Activated B cell treated with CpG ODN at 0.5 μM for 24 hours (primary cell): ENCODE data around the gene GSTM2. TPM values are rescaled to one million over a fixed set of nuclear protein-coding genes. Genes with fewer than 3 reads are reported as not detected.

Experiments
- ATAC-seq: fragments of 200-7000 bp; cut with Tn5 transposase; one replicate; pipeline ENCODE4 v1.10.0; 2021; ENCODE audit warnings: low read depth, mild to moderate bottlenecking, moderate library complexity
- CTCF ChIA-PET: fragments of 350-600 bp; sonication (Branson Sonifier 250); formaldehyde crosslinking; loops from one replicate; lab custom pipeline; 2021; ENCODE audit warnings: antibody characterized with exemption; lab: Charles Lee
- POLR2A ChIA-PET: fragments of 350-600 bp; sonication (Branson Sonifier 250); formaldehyde crosslinking; loops from one replicate; lab custom pipeline; 2021; ENCODE audit warnings: antibody characterized with exemption; lab: Charles Lee
- DNase-seq: peaks from one replicate; pipeline ENCODE4 v3.0.0; 2022
- H3K27ac Mint-ChIP-seq: one replicate; pipeline ENCODE4 v1.8.0; 2020; ENCODE audit warnings: mixed read lengths
- H3K27me3 Mint-ChIP-seq: one replicate; pipeline ENCODE4 v1.8.0; 2021; ENCODE audit warnings: mixed read lengths
- H3K36me3 Mint-ChIP-seq: one replicate; pipeline ENCODE4 v1.8.0; 2021; ENCODE audit warnings: low read depth, mixed read lengths
- H3K4me1 Mint-ChIP-seq: one replicate; pipeline ENCODE4 v1.8.0; 2021; ENCODE audit warnings: mixed read lengths
- H3K4me3 Mint-ChIP-seq: one replicate; pipeline ENCODE4 v1.8.0; 2020; ENCODE audit warnings: mild to moderate bottlenecking, mixed read lengths
- H3K9me3 Mint-ChIP-seq: one replicate; pipeline ENCODE4 v1.8.0; 2020; ENCODE audit warnings: mixed read lengths
- intact Hi-C: fragments of 100-400 bp; cut with micrococcal nuclease; formaldehyde crosslinking; loops from one replicate; pipeline ENCODE4 v1.15.1; 2024
- total RNA-seq: library from RNA; stranded (reverse); gene quantifications from 2 replicates; pipeline ENCODE4 v1.2.3, GENCODE V29; 2022
- TF ChIP-seq, protein P1 (sequence below): fragments of 200-600 bp; IDR thresholded peaks from one replicate; pipeline ENCODE4 v1.8.0; 2022; ENCODE audit warnings: antibody characterized with exemption, mild to moderate bottlenecking

Gene GSTM2
- total RNA-seq, 1 donor from 2014 or later = 11.0 TPM

DNA sequence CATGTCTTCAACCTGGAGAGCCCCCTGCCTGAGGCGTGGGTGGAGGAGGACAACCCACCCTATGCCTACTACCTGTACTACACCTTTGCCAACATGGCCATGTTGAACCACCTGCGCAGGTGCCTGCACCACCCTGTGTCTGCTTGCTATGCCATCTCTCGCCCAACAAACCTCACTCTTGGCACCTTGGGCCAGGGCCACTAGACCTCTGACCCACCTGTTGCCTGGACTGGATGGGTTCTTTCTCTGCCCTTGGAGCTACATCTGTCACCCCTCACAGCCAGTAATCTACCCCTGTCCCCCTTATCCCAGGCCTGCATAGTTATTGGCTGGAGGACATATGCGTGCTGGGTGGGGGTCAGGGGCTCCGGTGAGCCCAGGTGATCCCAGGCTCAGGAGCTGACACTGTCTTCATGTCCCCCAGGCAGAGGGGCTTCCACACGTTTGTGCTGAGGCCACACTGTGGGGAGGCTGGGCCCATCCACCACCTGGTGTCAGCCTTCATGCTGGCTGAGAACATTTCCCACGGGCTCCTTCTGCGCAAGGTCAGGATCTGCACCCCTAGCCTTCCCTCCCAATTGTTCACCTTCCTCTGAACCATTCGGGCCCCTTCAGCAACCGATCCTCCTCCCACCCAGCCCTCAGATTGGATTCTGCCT is 38.4 kb upstream of the GSTM2 start:
- intact Hi-C loops = loop anchor here (1.0 to 10.0 kb wide), 2 partner anchors 83 to 205 kb away; partner anchors contain the start of gene PSMA5
- TF ChIP-seq, protein P1, sequence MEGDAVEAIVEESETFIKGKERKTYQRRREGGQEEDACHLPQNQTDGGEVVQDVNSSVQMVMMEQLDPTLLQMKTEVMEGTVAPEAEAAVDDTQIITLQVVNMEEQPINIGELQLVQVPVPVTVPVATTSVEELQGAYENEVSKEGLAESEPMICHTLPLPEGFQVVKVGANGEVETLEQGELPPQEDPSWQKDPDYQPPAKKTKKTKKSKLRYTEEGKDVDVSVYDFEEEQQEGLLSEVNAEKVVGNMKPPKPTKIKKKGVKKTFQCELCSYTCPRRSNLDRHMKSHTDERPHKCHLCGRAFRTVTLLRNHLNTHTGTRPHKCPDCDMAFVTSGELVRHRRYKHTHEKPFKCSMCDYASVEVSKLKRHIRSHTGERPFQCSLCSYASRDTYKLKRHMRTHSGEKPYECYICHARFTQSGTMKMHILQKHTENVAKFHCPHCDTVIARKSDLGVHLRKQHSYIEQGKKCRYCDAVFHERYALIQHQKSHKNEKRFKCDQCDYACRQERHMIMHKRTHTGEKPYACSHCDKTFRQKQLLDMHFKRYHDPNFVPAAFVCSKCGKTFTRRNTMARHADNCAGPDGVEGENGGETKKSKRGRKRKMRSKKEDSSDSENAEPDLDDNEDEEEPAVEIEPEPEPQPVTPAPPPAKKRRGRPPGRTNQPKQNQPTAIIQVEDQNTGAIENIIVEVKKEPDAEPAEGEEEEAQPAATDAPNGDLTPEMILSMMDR = no peak
- CTCF ChIA-PET = interaction anchor here (2.2 to 4.9 kb wide), 5 partner anchors 9 to 84 kb away, joined by 5 to 45 read pairs (median 19); partner anchors contain the start of genes AMPD2, GNAI3 and GNAT2
- Mint-ChIP-seq H3K4me1 (peaks cover 14% of the 10 kb centered on the region), H3K27ac (no peak overlapping the region), H3K36me3 (peaks cover 64% of the 10 kb centered on the region), H3K9me3 (no peaks in the 10 kb centered on the region), H3K27me3 (no peaks in the 10 kb centered on the region), H3K4me3 (no peak overlapping the region)
- no peak for DNase-seq
- no peak for ATAC-seq
- POLR2A ChIA-PET = interaction anchor here (0.9 to 2.4 kb wide), 4 partner anchors 10 to 83 kb away, joined by 4 to 10 read pairs (median 8); partner anchors contain the start of genes AMPD2, GNAI3 and GNAT2

- H3K27ac Mint-ChIP-seq = no peak overlapping the region
- no peak for ATAC-seq
- CTCF ChIA-PET = interaction anchor here (1.0 to 4.9 kb wide), 9 partner anchors 8 to 88 kb away, joined by 3 to 45 read pairs (median 5); partner anchors contain the start of genes AMPD2, GNAI3 and GNAT2
- peaks cover 16% of the 10 kb centered on the region for H3K4me1 Mint-ChIP-seq
- no peaks in the 10 kb centered on the region for H3K9me3 Mint-ChIP-seq
- no peak for DNase-seq
- no peaks in the 10 kb centered on the region for H3K27me3 Mint-ChIP-seq
- TF ChIP-seq, protein P1 = no peak
- POLR2A ChIA-PET = interaction anchor here (0.6 to 2.4 kb wide), 6 partner anchors 11 to 228 kb away, joined by 4 to 10 read pairs (median 9); partner anchors contain the start of genes AMPD2, GNAI3 and GNAT2
- H3K36me3 Mint-ChIP-seq = peaks cover 63% of the 10 kb centered on the region
- intact Hi-C loops = loop anchor here (1.0 kb wide), 1 partner anchor 84 kb away; no protein-coding TSS in a partner anchor
- no peak overlapping the region for H3K4me3 Mint-ChIP-seq
Observed at GRCh38 chr1:109630081-109630897, 37.6 kb upstream of the GSTM2 start.

DNA sequence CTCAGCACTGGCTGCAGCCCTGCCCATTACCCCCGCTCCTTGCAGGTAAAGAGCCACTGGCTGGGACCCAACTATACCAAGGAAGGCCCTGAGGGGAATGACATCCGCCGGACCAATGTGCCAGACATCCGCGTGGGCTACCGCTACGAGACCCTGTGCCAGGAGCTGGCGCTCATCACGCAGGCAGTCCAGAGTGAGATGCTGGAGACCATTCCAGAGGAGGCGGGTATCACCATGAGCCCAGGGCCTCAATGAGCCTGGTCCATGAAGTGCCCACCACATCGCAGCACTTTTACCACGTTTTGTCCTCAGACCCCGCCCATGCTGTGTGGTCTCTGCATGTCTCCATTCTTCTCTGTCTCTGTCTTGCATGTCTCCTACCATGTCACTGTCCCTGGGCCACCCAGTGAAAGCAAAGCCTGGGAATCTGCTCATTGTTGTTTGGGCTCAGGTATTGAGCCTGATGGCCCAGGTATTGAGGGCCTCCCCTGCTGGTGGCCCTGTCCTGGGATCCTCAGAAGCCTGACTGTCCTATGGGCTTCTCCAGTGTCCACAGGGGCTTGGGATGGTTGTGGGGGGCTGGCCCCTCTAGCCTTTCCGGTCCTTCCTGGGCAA is 36.9 kb upstream of the GSTM2 start:
- ChIA-PET CTCF (interaction anchor here (0.6 to 4.9 kb wide), 9 partner anchors 10 to 143 kb away, joined by 3 to 45 read pairs (median 4); partner anchors contain the start of genes AMPD2, GNAI3 and GNAT2), POLR2A (interaction anchor here (0.8 to 1.6 kb wide), 2 partner anchors 83 to 85 kb away, joined by 8 to 10 read pairs; partner anchors contain the start of gene GNAI3)
- ATAC-seq = no peak
- no peak overlapping the region for H3K4me3 Mint-ChIP-seq
- H3K4me1 Mint-ChIP-seq = peaks cover 12% of the 10 kb centered on the region
- TF ChIP-seq, protein P1 = no peak
- H3K9me3 Mint-ChIP-seq = no peaks in the 10 kb centered on the region
- intact Hi-C loops = loop anchor here (1.0 kb wide), 1 partner anchor 85 kb away; no protein-coding TSS in a partner anchor
- peaks cover 58% of the 10 kb centered on the region for H3K36me3 Mint-ChIP-seq
- H3K27me3 Mint-ChIP-seq = no peaks in the 10 kb centered on the region
- no peak overlapping the region for H3K27ac Mint-ChIP-seq
- DNase-seq = no peak

- Mint-ChIP-seq H3K27me3 (no peaks in the 10 kb centered on the region), H3K27ac (no peak overlapping the region), H3K9me3 (no peaks in the 10 kb centered on the region), H3K4me1 (peaks cover 12% of the 10 kb centered on the region), H3K36me3 (peaks cover 51% of the 10 kb centered on the region), H3K4me3 (no peak overlapping the region)
- DNase-seq (no peak), ATAC-seq (no peak)
- ChIA-PET CTCF (interaction anchor here (0.6 to 4.9 kb wide), 9 partner anchors 9 to 142 kb away, joined by 3 to 45 read pairs (median 4); partner anchors contain the start of genes AMPD2, GNAI3 and GNAT2), POLR2A (no interaction called here)
- intact Hi-C loops = no loop called here
- TF ChIP-seq, protein P1 = no peak
Observed at GRCh38 chr1:109631513-109632505, 36.0 kb upstream of the GSTM2 start.
